GM12878 (cell line): ENCODE measurements around the gene TTC1.
"Not testable (repeated sequence)": the region's sequence is repeated elsewhere in the genome, so short reads cannot be mapped to it uniquely, and the experiment has no call there.

Experiments used
- BRCA1 ChIP-seq: IDR thresholded peaks from 2 replicates; pipeline ENCODE4 v1.6.1; 2011; ENCODE audit warnings: low read depth, low read length, improper control_type of control experiment
- CHD4 ChIP-seq: fragments of 200-600 bp; sonication (generic); IDR thresholded peaks from 2 replicates; pipeline ENCODE4 v1.6.1; 2016; ENCODE audit warnings: mild to moderate bottlenecking
- CTCF ChIP-seq, 3 experiments: IDR thresholded peaks in 2 of 3; conservative IDR thresholded peaks in 1 of 3; 2 replicates each; pipeline ENCODE4 v1.5.1; 2011; ENCODE audit warnings: low read depth in 3 of 3, low read length in 3 of 3, mild to moderate bottlenecking in 3 of 3, control low read depth in 2 of 3, moderate library complexity in 2 of 3, inconsistent platforms in 1 of 3, mixed read lengths in 1 of 3; ENCODE audit not compliant: control insufficient read depth in 2 of 3, insufficient read depth in 1 of 3; ENCODE audit errors: extremely low read depth in 1 of 3
- FOXM1 ChIP-seq: IDR thresholded peaks from 2 replicates; pipeline ENCODE4 v1.6.1; 2012; ENCODE audit warnings: low read depth, mild to moderate bottlenecking, inconsistent platforms, low read length, moderate library complexity
- HDAC2 ChIP-seq: fragments of 200-600 bp; sonication (generic); IDR thresholded peaks from 2 replicates; pipeline ENCODE4 v1.6.1; 2017
- KAT2A ChIP-seq: conservative IDR thresholded peaks from 2 replicates; pipeline ENCODE4 v1.6.1; 2011; ENCODE audit warnings: low read depth, low read length; ENCODE audit not compliant: control insufficient read depth
- SP1 ChIP-seq: IDR thresholded peaks from one replicate; pipeline ENCODE4 v1.6.1; 2011; ENCODE audit warnings: low read depth, low read length
- STAT1 ChIP-seq: fragments of 450-650 bp; conservative IDR thresholded peaks from 2 replicates; pipeline ENCODE4 v1.6.1; 2014; ENCODE audit warnings: antibody characterized with exemption, mild to moderate bottlenecking
- TARDBP ChIP-seq: IDR thresholded peaks from 2 replicates; pipeline ENCODE4 v1.6.1; 2016; ENCODE audit warnings: borderline replicate concordance
- WRNIP1 ChIP-seq: IDR thresholded peaks from 2 replicates; pipeline ENCODE4 v1.6.1; 2011; ENCODE audit warnings: low read depth, low read length, improper control_type of control experiment, borderline replicate concordance

GRCh38 chr5:160014197-160014596 is 5.3 kb downstream of the TTC1 start:
- not testable (repeated sequence) for TF ChIP-seq WRNIP1; HDAC2; FOXM1; CTCF (IDR thresholded peaks at IDR 0.05 in 2 of 3, conservative IDR thresholded peaks at IDR 0.05 in 1 of 3; ENCODE audit: control insufficient read depth in 2 of 3, extremely low read depth in 1 of 3, insufficient read depth in 1 of 3, low read depth in 3 of 3, low read length in 3 of 3); TARDBP; KAT2A; BRCA1; STAT1; SP1; CHD4
